K562 (cell line): ENCODE data around the gene ABHD17B.

Source experiments
- CBX5 ChIP-seq: IDR thresholded peaks from 2 replicates; pipeline ENCODE4 v1.6.1; 2014; ENCODE audit warnings: low read depth, borderline replicate concordance
- MAFK ChIP-seq: IDR thresholded peaks from 2 replicates; pipeline ENCODE4 v1.6.1; 2011; ENCODE audit warnings: low read length, improper control_type of control experiment
- ZNF282 ChIP-seq: sonication (generic); formaldehyde crosslinking; IDR thresholded peaks from 2 replicates; pipeline ENCODE4 v1.8.1; 2023; ENCODE audit warnings: missing genetic modification reagents
- TF ChIP-seq, protein P1 (sequence below), 3 experiments: IDR thresholded peaks in 2 of 3; conservative IDR thresholded peaks in 1 of 3; 2 replicates each; pipeline ENCODE4 v1.5.1; 2011 to 2012; ENCODE audit warnings: low read length in 3 of 3, mild to moderate bottlenecking in 3 of 3, control low read depth in 2 of 3, improper control_type of control experiment in 1 of 3, inconsistent platforms in 1 of 3, low read depth in 1 of 3, mixed read lengths in 1 of 3, moderate library complexity in 1 of 3; ENCODE audit not compliant: insufficient read depth in 2 of 3

DNA sequence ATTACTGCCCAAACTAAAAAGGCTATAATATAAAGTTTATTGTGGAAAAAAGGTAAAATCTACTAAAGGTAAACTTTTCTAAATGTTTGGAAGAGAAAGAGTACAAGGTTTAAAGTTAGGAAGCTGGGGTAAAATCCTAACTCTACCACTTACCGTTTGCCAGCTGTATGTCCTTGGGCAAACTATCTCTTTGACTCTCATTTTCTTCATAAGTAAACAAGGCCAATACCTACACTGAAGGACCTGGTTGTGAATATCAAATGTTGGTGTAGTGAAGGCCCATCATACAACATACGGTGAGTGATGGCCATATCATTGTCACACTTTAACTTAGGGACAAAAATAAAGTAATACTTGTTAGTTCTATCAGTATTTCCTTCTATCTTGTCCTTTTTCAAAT is 34.9 kb downstream of the ABHD17B start:
- TF ChIP-seq MAFK (no peak), ZNF282 (no peak), CBX5 (no peak)
- TF ChIP-seq, protein P1, sequence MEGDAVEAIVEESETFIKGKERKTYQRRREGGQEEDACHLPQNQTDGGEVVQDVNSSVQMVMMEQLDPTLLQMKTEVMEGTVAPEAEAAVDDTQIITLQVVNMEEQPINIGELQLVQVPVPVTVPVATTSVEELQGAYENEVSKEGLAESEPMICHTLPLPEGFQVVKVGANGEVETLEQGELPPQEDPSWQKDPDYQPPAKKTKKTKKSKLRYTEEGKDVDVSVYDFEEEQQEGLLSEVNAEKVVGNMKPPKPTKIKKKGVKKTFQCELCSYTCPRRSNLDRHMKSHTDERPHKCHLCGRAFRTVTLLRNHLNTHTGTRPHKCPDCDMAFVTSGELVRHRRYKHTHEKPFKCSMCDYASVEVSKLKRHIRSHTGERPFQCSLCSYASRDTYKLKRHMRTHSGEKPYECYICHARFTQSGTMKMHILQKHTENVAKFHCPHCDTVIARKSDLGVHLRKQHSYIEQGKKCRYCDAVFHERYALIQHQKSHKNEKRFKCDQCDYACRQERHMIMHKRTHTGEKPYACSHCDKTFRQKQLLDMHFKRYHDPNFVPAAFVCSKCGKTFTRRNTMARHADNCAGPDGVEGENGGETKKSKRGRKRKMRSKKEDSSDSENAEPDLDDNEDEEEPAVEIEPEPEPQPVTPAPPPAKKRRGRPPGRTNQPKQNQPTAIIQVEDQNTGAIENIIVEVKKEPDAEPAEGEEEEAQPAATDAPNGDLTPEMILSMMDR (IDR thresholded peaks at IDR 0.05 in 2 of 3, conservative IDR thresholded peaks at IDR 0.05 in 1 of 3; ENCODE audit: insufficient read depth in 2 of 3, low read depth in 1 of 3, low read length in 3 of 3) = no peak
